ENCODE measurements around the gene NUPR2. TPM values are rescaled to one million over a fixed set of nuclear protein-coding genes. Genes with fewer than 3 reads are reported as not detected.
"Not testable (repeated sequence)": the region's sequence is repeated elsewhere in the genome, so short reads cannot be mapped to it uniquely, and the experiment has no call there.

NUPR2 gene
- not detected in 2 replicates for total RNA-seq (2014; rRNA removed; shearing (Covaris generic))

GRCh38 chr7:56115852-56116538 lies at the start of gene NUPR2:
TSS of gene NUPR2 (minus strand) at chr7:56116417. CDS start at chr7:56116314, 103 bp downstream.
- no peaks in the 10 kb centered on the region for H3K36me3 ChIP-seq
- H3K27me3 ChIP-seq (replicated peaks), result no peaks in the 10 kb centered on the region
- DNase-seq (ENCODE audit: low read depth in 1 of 2, low spot score in 2 of 2), result no peak
- no peak within 1 kb of the TSS for H3K27ac ChIP-seq
- no peaks in the 10 kb centered on the region for H3K9me3 ChIP-seq (replicated peaks)
- H3K4me3 ChIP-seq, result no peak within 1 kb of the TSS
- H3K4me1 ChIP-seq (replicated peaks), result no peaks in the 10 kb centered on the region

GRCh38 chr7:56157238-56157790 lies 41.1 kb upstream of the NUPR2 start:
- no peaks in the 10 kb centered on the region for H3K27me3 ChIP-seq (replicated peaks)
- H3K27ac ChIP-seq, result no peak overlapping the region
- H3K9me3 ChIP-seq (replicated peaks), result no peaks in the 10 kb centered on the region
- H3K4me3 ChIP-seq, result no peak overlapping the region
- no peaks in the 10 kb centered on the region for H3K36me3 ChIP-seq
- no peak for DNase-seq (ENCODE audit: low read depth in 1 of 2, low spot score in 2 of 2)
- H3K4me1 ChIP-seq (replicated peaks), result no peaks in the 10 kb centered on the region

DNA sequence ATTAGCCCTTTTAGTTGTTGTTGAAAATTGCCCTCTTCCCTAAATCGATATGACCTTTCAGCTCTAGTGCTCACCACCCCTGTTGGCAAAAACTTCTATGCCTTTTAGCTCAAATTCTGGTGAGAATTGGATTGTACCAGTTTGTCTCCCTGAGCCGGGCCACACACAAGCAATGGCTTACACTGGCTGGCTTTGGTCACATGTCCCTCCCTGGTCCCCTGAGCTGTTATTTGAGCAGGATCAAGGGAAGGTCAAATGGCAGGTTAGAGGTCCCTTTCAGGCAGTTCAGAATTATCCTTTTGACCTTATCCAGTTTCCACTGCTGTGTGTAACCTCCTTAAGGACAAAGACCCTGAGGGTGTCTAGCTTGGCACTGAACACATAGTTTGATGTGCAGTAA lies 14.8 kb upstream of the NUPR2 start:
- not testable (repeated sequence) for DNase-seq (ENCODE audit: low read depth in 1 of 2, low spot score in 2 of 2); H3K4me3 ChIP-seq; H3K27ac ChIP-seq; H3K27me3 ChIP-seq (replicated peaks); H3K9me3 ChIP-seq (replicated peaks); H3K4me1 ChIP-seq (replicated peaks); H3K36me3 ChIP-seq

- Histone ChIP-seq H3K9me3 (replicated peaks) (no peaks in the 10 kb centered on the region), H3K4me3 (no peak overlapping the region), H3K27ac (no peak overlapping the region), H3K27me3 (replicated peaks) (no peaks in the 10 kb centered on the region), H3K4me1 (replicated peaks) (no peaks in the 10 kb centered on the region), H3K36me3 (no peaks in the 10 kb centered on the region)
- DNase-seq (ENCODE audit: low read depth in 1 of 2, low spot score in 2 of 2), result no peak
Measured at GRCh38 chr7:56127241-56127975, 11.2 kb upstream of the NUPR2 start.

GRCh38 chr7:56125831-56126230 lies 9.6 kb upstream of the NUPR2 start:
- H3K4me1 ChIP-seq (replicated peaks), result no peaks in the 10 kb centered on the region
- H3K4me3 ChIP-seq, result no peak overlapping the region
- no peaks in the 10 kb centered on the region for H3K36me3 ChIP-seq
- no peaks in the 10 kb centered on the region for H3K27me3 ChIP-seq (replicated peaks)
- DNase-seq (ENCODE audit: low read depth in 1 of 2, low spot score in 2 of 2), result no peak
- H3K9me3 ChIP-seq (replicated peaks), result no peaks in the 10 kb centered on the region
- no peak overlapping the region for H3K27ac ChIP-seq

- Histone ChIP-seq H3K9me3 (replicated peaks) (no peaks in the 10 kb centered on the region), H3K36me3 (no peaks in the 10 kb centered on the region), H3K27ac (no peak overlapping the region), H3K27me3 (replicated peaks) (no peaks in the 10 kb centered on the region), H3K4me1 (replicated peaks) (no peaks in the 10 kb centered on the region), H3K4me3 (no peak overlapping the region)
- no peak for DNase-seq (ENCODE audit: low read depth in 1 of 2, low spot score in 2 of 2)
Measured at GRCh38 chr7:56124981-56125380, 8.8 kb upstream of the NUPR2 start.

GRCh38 chr7:56121440-56121839 lies 5.2 kb upstream of the NUPR2 start:
- Histone ChIP-seq H3K9me3 (replicated peaks) (no peaks in the 10 kb centered on the region), H3K4me3 (no peak overlapping the region), H3K27me3 (replicated peaks) (no peaks in the 10 kb centered on the region), H3K36me3 (no peaks in the 10 kb centered on the region), H3K27ac (no peak overlapping the region), H3K4me1 (replicated peaks) (no peaks in the 10 kb centered on the region)
- DNase-seq (ENCODE audit: low read depth in 1 of 2, low spot score in 2 of 2), result no peak

DNA sequence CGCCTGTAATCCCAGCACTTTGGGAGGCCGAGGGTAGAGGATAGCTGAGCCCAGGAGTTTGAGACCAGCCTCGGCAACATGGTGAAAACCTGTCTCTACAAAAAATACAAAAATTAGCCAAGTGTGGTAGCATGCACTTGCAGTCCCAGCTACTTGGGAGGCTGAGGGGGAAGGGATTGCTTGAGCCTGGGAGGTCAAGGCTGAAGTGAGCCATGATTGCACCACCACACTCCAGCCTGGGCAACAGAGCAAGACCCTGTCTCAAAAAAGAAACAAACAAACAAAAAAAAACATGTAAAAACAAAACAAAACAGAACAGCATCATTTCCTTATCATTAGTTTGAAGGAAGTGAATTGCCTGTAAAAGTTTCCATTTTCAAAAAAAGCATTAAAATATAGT lies 4.0 kb downstream of the NUPR2 start:
- not testable (repeated sequence) for H3K27ac ChIP-seq; H3K36me3 ChIP-seq; DNase-seq (ENCODE audit: low read depth in 1 of 2, low spot score in 2 of 2); H3K9me3 ChIP-seq (replicated peaks); H3K27me3 ChIP-seq (replicated peaks); H3K4me3 ChIP-seq; H3K4me1 ChIP-seq (replicated peaks)

GRCh38 chr7:56110611-56111010 lies 5.6 kb downstream of the NUPR2 start:
- H3K27ac ChIP-seq, result no peak overlapping the region
- no peak for DNase-seq (ENCODE audit: low read depth in 1 of 2, low spot score in 2 of 2)
- no peaks in the 10 kb centered on the region for H3K27me3 ChIP-seq (replicated peaks)
- no peaks in the 10 kb centered on the region; the same call in 1 of the 2 replicates for H3K4me1 ChIP-seq (replicated peaks)
- H3K4me3 ChIP-seq, result no peak overlapping the region
- H3K36me3 ChIP-seq, result peaks cover 5% of the 10 kb centered on the region; the same call in 1 of the 2 replicates
- no peaks in the 10 kb centered on the region for H3K9me3 ChIP-seq (replicated peaks)

DNA sequence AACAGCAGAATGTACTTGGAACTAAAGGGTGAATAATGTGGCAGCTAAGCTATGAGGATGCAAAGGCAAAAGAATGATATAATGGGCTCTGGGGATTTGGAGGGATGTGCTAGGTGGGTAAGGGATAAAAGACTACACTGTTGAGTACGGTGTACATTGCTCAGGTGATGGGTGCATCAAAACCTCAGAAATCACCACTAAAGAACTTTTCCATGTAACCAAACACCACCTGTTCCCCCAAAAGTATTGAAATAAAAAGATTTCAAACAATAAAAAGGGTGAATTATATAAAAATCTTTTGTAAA lies 8.3 kb downstream of the NUPR2 start:
- peaks cover 6% of the 10 kb centered on the region; the same call in 1 of the 2 replicates for H3K4me1 ChIP-seq (replicated peaks)
- H3K9me3 ChIP-seq (replicated peaks), result no peaks in the 10 kb centered on the region
- H3K27me3 ChIP-seq (replicated peaks), result no peaks in the 10 kb centered on the region
- no peak for DNase-seq (ENCODE audit: low read depth in 1 of 2, low spot score in 2 of 2)
- no peak overlapping the region for H3K4me3 ChIP-seq
- no peak overlapping the region for H3K27ac ChIP-seq
- peaks cover 29% of the 10 kb centered on the region for H3K36me3 ChIP-seq

GRCh38 chr7:56106108-56107073 lies 9.8 kb downstream of the NUPR2 start, which contains the start of gene CHCHD2:
TSS of gene CHCHD2 (minus strand) at chr7:56106476. CDS start at chr7:56106413, 63 bp downstream.
- no peaks in the 10 kb centered on the region for H3K9me3 ChIP-seq (replicated peaks)
- peak within 1 kb of the TSS; percentile 74 for H3K4me3 ChIP-seq
- no peaks in the 10 kb centered on the region for H3K27me3 ChIP-seq (replicated peaks)
- DNase-seq (ENCODE audit: low read depth in 1 of 2, low spot score in 2 of 2), result peak; percentile 93 to 98
- H3K36me3 ChIP-seq, result peaks cover 44% of the 10 kb centered on the region
- peaks cover 6% of the 10 kb centered on the region; the same call in 1 of the 2 replicates for H3K4me1 ChIP-seq (replicated peaks)
- H3K27ac ChIP-seq, result peak within 1 kb of the TSS; percentile 86

GRCh38 chr7:56105508-56105907 lies 10.7 kb downstream of the NUPR2 start:
- Histone ChIP-seq H3K27me3 (replicated peaks) (no peaks in the 10 kb centered on the region), H3K4me3 (peak overlapping the region; percentile 74), H3K36me3 (peaks cover 53% of the 10 kb centered on the region), H3K27ac (peak overlapping the region; percentile 86), H3K4me1 (replicated peaks) (peaks cover 6% of the 10 kb centered on the region; the same call in 1 of the 2 replicates), H3K9me3 (replicated peaks) (no peaks in the 10 kb centered on the region)
- DNase-seq (ENCODE audit: low read depth in 1 of 2, low spot score in 2 of 2), result peak in 1 of 2 experiments; percentile 47

DNA sequence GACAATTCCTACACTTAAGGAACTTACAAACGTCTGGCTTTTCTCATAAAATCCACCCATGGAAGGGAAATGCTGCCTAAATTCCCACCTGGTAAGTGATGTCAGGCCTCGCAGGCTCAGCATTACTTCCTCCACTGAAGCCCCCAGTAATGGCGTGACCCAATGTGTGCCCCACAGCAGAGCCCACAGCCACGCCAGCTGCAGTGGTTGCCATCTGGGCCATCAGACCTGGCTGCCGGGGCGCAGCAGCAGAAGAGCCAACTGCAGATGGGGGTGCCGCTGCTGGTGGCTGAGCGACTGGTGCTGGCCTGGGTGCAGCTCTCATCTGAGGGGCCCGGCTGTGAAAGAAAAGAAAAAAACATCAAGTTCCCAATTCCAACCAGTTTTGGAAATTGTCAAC lies 12.1 kb downstream of the NUPR2 start:
- H3K27me3 ChIP-seq (replicated peaks); H3K4me3 ChIP-seq; DNase-seq (ENCODE audit: low read depth in 1 of 2, low spot score in 2 of 2); H3K4me1 ChIP-seq (replicated peaks); H3K9me3 ChIP-seq (replicated peaks); H3K27ac ChIP-seq: not testable (repeated sequence)
- peaks cover 67% of the 10 kb centered on the region for H3K36me3 ChIP-seq

Measured in SJSA1 (cell line).